Measurements from ENCODE around the gene CRABP1. TPM values are rescaled to one million over a fixed set of nuclear protein-coding genes. Genes with fewer than 3 reads are reported as not detected.

Gene CRABP1
- total and polyA plus RNA-seq, 10 of the 15 experiments (the other 5 are each of a cell fraction or from before 2014, with no cell fraction given), result 0.21 to 0.41 TPM; not detected in 8

GRCh38 chr15:78382114-78382880 lies 42.1 kb downstream of the CRABP1 start:
- Histone ChIP-seq H3K79me2 (ENCODE audit: control insufficient read depth, insufficient read depth, low read length) (no peaks in the 10 kb centered on the region), H3K9ac (ENCODE audit: control insufficient read depth, insufficient read depth, low read length) (no peak overlapping the region), H3K4me2 (ENCODE audit: control insufficient read depth, insufficient read depth) (no peak overlapping the region), H3K9me3 (replicated peaks; ENCODE audit: control insufficient read depth, insufficient read depth, low read length) (no peaks in the 10 kb centered on the region), H3K27me3 (replicated peaks in 1 of 2; ENCODE audit: control insufficient read depth in 2 of 2, insufficient read depth in 2 of 2, low read length in 1 of 2) (peaks cover 0 to 1% of the 10 kb centered on the region in 2 experiments; a peak in 2 of 4 replicates), H3K27ac (ENCODE audit: control insufficient read depth, insufficient read depth) (no peak overlapping the region), H3K4me1 (ENCODE audit: control insufficient read depth, insufficient read depth, low read length) (no peaks in the 10 kb centered on the region), H3K36me3 (ENCODE audit: control insufficient read depth in 2 of 2, insufficient read depth in 2 of 2, low read length in 1 of 2) (no peaks in the 10 kb centered on the region), H2AFZ (ENCODE audit: control insufficient read depth, low read depth, low read length) (no peak overlapping the region), H3K4me3 (no peak overlapping the region), H4K20me1 (ENCODE audit: control insufficient read depth, insufficient read depth) (no peaks in the 10 kb centered on the region)
- ATAC-seq (no peak), FAIRE-seq (no peak), DNase-seq (ENCODE audit: low read depth, low spot score) (no peak)
- SMC1A ChIA-PET (ENCODE audit: uncharacterized antibody, unreplicated experiment), result no interaction called here
- BruUV-seq (replicated peaks), result no TSS peak
- intact Hi-C loops (cut with micrococcal nuclease; ENCODE audit: unreplicated experiment), result no loop called here
- in situ Hi-C loops (cut with MboI), result no loop called here
- 61% methylated on average over 7 of the region's 7 CpGs for WGBS (ENCODE audit: insufficient coverage, insufficient replicate concordance, low lambda C conversion rate, missing lambda C conversion rate)
- CTCF ChIA-PET, result no interaction called here
- TF ChIP-seq HCFC1 (IDR thresholded peaks at IDR 0.05; ENCODE audit: low read length) (no peak), SMARCA5 (IDR thresholded peaks at IDR 0.05) (no peak), TBL1XR1 (IDR thresholded peaks at IDR 0.05; ENCODE audit: low read depth, low read length) (no peak)
- RAD21 ChIA-PET (ENCODE audit: unreplicated experiment), result no interaction called here
- POLR2A ChIA-PET, result interaction anchor here (0.6 kb wide), 1 partner anchor 20 kb away, joined by 3 read pairs; no protein-coding TSS in a partner anchor

GRCh38 chr15:78384651-78385050 lies 44.5 kb downstream of the CRABP1 start:
- in situ Hi-C loops (cut with MboI), result no loop called here
- CTCF ChIA-PET, result interaction anchor here (1.2 kb wide), 1 partner anchor 12 kb away, joined by 3 read pairs; no protein-coding TSS in a partner anchor
- RAD21 ChIA-PET (ENCODE audit: unreplicated experiment), result no interaction called here
- peaks cover 0 to 1% of the 10 kb centered on the region in 2 experiments; a peak in 3 of 4 replicates for H3K27me3 ChIP-seq (replicated peaks in 1 of 2; ENCODE audit: control insufficient read depth in 2 of 2, insufficient read depth in 2 of 2, low read length in 1 of 2)
- no peaks in the 10 kb centered on the region for H3K79me2 ChIP-seq (ENCODE audit: control insufficient read depth, insufficient read depth, low read length)
- no peaks in the 10 kb centered on the region for H3K9me3 ChIP-seq (replicated peaks; ENCODE audit: control insufficient read depth, insufficient read depth, low read length)
- TF ChIP-seq TCF12 (IDR thresholded peaks at IDR 0.05; ENCODE audit: low read depth, low read length) (no peak), IKZF1 (conservative IDR thresholded peaks at IDR 0.05) (no peak), ZNF384 (IDR thresholded peaks at IDR 0.05; ENCODE audit: borderline replicate concordance, low read depth, low read length) (no peak), ZNF207 (IDR thresholded peaks at IDR 0.05; ENCODE audit: borderline replicate concordance) (no peak), FOS (IDR thresholded peaks at IDR 0.05; ENCODE audit: borderline replicate concordance, extremely low read depth, insufficient read length) (no peak), MYB (IDR thresholded peaks at IDR 0.05; ENCODE audit: borderline replicate concordance, low read depth, low read length) (no peak), USF2 (IDR thresholded peaks at IDR 0.05; ENCODE audit: borderline replicate concordance, low read depth, low read length) (no peak), PAX8 (IDR thresholded peaks at IDR 0.05) (no peak), NRF1 (conservative IDR thresholded peaks at IDR 0.05; ENCODE audit: low read depth, low read length) (no peak), SMAD5 (IDR thresholded peaks at IDR 0.05; ENCODE audit: low read depth) (no peak), HCFC1 (IDR thresholded peaks at IDR 0.05; ENCODE audit: low read length) (no peak), CREM (IDR thresholded peaks at IDR 0.05; ENCODE audit: low read depth) (no peak), NFYA (IDR thresholded peaks at IDR 0.05; ENCODE audit: borderline replicate concordance, low read depth, low read length) (no peak), SMC3 (IDR thresholded peaks at IDR 0.05; ENCODE audit: borderline replicate concordance, low read length) (no peak), TARDBP (IDR thresholded peaks at IDR 0.05; ENCODE audit: borderline replicate concordance) (no peak)
- TF ChIP-seq, protein P1, sequence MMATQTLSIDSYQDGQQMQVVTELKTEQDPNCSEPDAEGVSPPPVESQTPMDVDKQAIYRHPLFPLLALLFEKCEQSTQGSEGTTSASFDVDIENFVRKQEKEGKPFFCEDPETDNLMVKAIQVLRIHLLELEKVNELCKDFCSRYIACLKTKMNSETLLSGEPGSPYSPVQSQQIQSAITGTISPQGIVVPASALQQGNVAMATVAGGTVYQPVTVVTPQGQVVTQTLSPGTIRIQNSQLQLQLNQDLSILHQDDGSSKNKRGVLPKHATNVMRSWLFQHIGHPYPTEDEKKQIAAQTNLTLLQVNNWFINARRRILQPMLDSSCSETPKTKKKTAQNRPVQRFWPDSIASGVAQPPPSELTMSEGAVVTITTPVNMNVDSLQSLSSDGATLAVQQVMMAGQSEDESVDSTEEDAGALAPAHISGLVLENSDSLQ (IDR thresholded peaks at IDR 0.05), result no peak
- SMC1A ChIA-PET (ENCODE audit: uncharacterized antibody, unreplicated experiment), result no interaction called here
- DNase-seq (ENCODE audit: low read depth, low spot score), result no peak
- no peak overlapping the region for H2AFZ ChIP-seq (ENCODE audit: control insufficient read depth, low read depth, low read length)
- no peaks in the 10 kb centered on the region for H4K20me1 ChIP-seq (ENCODE audit: control insufficient read depth, insufficient read depth)
- H3K4me3 ChIP-seq, result no peak overlapping the region
- no TSS peak for BruUV-seq (replicated peaks)
- POLR2A ChIA-PET, result no interaction called here
- H3K27ac ChIP-seq (ENCODE audit: control insufficient read depth, insufficient read depth), result no peak overlapping the region
- no peak for FAIRE-seq
- intact Hi-C loops (cut with micrococcal nuclease; ENCODE audit: unreplicated experiment), result no loop called here
- no peak for ATAC-seq
- H3K36me3 ChIP-seq (ENCODE audit: control insufficient read depth in 2 of 2, insufficient read depth in 2 of 2, low read length in 1 of 2), result no peaks in the 10 kb centered on the region
- no peak overlapping the region for H3K9ac ChIP-seq (ENCODE audit: control insufficient read depth, insufficient read depth, low read length)
- no peak overlapping the region for H3K4me2 ChIP-seq (ENCODE audit: control insufficient read depth, insufficient read depth)
- no peaks in the 10 kb centered on the region for H3K4me1 ChIP-seq (ENCODE audit: control insufficient read depth, insufficient read depth, low read length)
- WGBS (ENCODE audit: insufficient coverage, insufficient replicate concordance, low lambda C conversion rate, missing lambda C conversion rate), result 54% methylated on average over 7 of the region's 7 CpGs

Data from GM12878 (cell line).